PFSK-1 (cell line): Measurements from ENCODE around the gene MYOZ3.

Experiments
- POLR2AphosphoS5 ChIP-seq: IDR thresholded peaks from 2 replicates; pipeline ENCODE4 v1.6.1; 2012; ENCODE audit warnings: low read depth, mild to moderate bottlenecking, control low read depth, low read length, moderate library complexity
- SIN3A ChIP-seq: IDR thresholded peaks from 2 replicates; pipeline ENCODE4 v1.6.1; 2012; ENCODE audit warnings: mild to moderate bottlenecking, low read length, moderate library complexity, borderline replicate concordance; ENCODE audit not compliant: insufficient read depth
- TAF1 ChIP-seq: IDR thresholded peaks from 2 replicates; pipeline ENCODE4 v1.6.1; 2012; ENCODE audit warnings: low read length, control low read depth, borderline replicate concordance; ENCODE audit not compliant: insufficient read depth

GRCh38 chr5:150660108-150660831 lies 781 bp upstream of the MYOZ3 start:
- TF ChIP-seq TAF1 (no peak), SIN3A (no peak), POLR2AphosphoS5 (no peak)
